ENCODE measurements around the gene KCNK15. TPM values are rescaled to one million over a fixed set of nuclear protein-coding genes. Genes with fewer than 3 reads are reported as not detected.
"Not testable (repeated sequence)": the region's sequence is repeated elsewhere in the genome, so short reads cannot be mapped to it uniquely, and the experiment has no call there.

The KCNK15 gene
- total RNA-seq, 1 donor from 2014 or later = 0.09 TPM

GRCh38 chr20:44758247-44759101 lies 12.8 kb downstream of the KCNK15 start:
- Mint-ChIP-seq H3K27ac (no peak overlapping the region), H3K27me3 (peaks cover 6% of the 10 kb centered on the region), H3K36me3 (ENCODE audit: low read depth) (no peaks in the 10 kb centered on the region), H3K4me3 (no peak overlapping the region), H3K9me3 (no peaks in the 10 kb centered on the region), H3K4me1 (no peaks in the 10 kb centered on the region)
- intact Hi-C loops (cut with micrococcal nuclease) = no loop called here
- ChIA-PET POLR2A (no interaction called here), CTCF (interaction anchor here (1.7 kb wide), 1 partner anchor 11 kb away, joined by 4 read pairs; no protein-coding TSS in a partner anchor)
- DNase-seq (no peak), ATAC-seq (ENCODE audit: low read depth) (no peak)
- no peak for TF ChIP-seq CTCF (IDR thresholded peaks at IDR 0.05)

- Mint-ChIP-seq H3K27ac (no peak overlapping the region), H3K4me1 (no peaks in the 10 kb centered on the region), H3K4me3 (no peak overlapping the region), H3K36me3 (ENCODE audit: low read depth) (no peaks in the 10 kb centered on the region), H3K27me3 (peaks cover 11% of the 10 kb centered on the region), H3K9me3 (no peaks in the 10 kb centered on the region)
- ChIA-PET POLR2A (no interaction called here), CTCF (no interaction called here)
- no peak for ATAC-seq (ENCODE audit: low read depth)
- DNase-seq = no peak
- intact Hi-C loops (cut with micrococcal nuclease) = no loop called here
- no peak for TF ChIP-seq CTCF (IDR thresholded peaks at IDR 0.05)
These were observed 13.9 kb downstream of the KCNK15 start for GRCh38 chr20:44759595-44759994.

GRCh38 chr20:44761423-44761822 lies 15.8 kb downstream of the KCNK15 start:
- Mint-ChIP-seq H3K4me1 (no peaks in the 10 kb centered on the region), H3K36me3 (ENCODE audit: low read depth) (no peaks in the 10 kb centered on the region), H3K27me3 (peaks cover 16% of the 10 kb centered on the region), H3K4me3 (no peak overlapping the region), H3K9me3 (no peaks in the 10 kb centered on the region), H3K27ac (no peak overlapping the region)
- ChIA-PET CTCF (no interaction called here), POLR2A (no interaction called here)
- no peak for DNase-seq
- TF ChIP-seq CTCF (IDR thresholded peaks at IDR 0.05) = no peak
- intact Hi-C loops (cut with micrococcal nuclease) = no loop called here
- no peak for ATAC-seq (ENCODE audit: low read depth)

GRCh38 chr20:44762466-44763140 lies 16.9 kb downstream of the KCNK15 start:
- no peaks in the 10 kb centered on the region for H3K9me3 Mint-ChIP-seq
- no peaks in the 10 kb centered on the region for H3K36me3 Mint-ChIP-seq (ENCODE audit: low read depth)
- H3K4me3 Mint-ChIP-seq = no peak overlapping the region
- DNase-seq (no peak), ATAC-seq (ENCODE audit: low read depth) (no peak)
- ChIA-PET POLR2A (no interaction called here), CTCF (no interaction called here)
- no peaks in the 10 kb centered on the region for H3K4me1 Mint-ChIP-seq
- no peak overlapping the region for H3K27ac Mint-ChIP-seq
- H3K27me3 Mint-ChIP-seq = peaks cover 16% of the 10 kb centered on the region
- intact Hi-C loops (cut with micrococcal nuclease) = no loop called here
- no peak for TF ChIP-seq CTCF (IDR thresholded peaks at IDR 0.05)

- POLR2A ChIA-PET, H3K27ac Mint-ChIP-seq, CTCF ChIA-PET: not testable (repeated sequence)
These were observed 18.1 kb downstream of the KCNK15 start for GRCh38 chr20:44763798-44764197.

More at GRCh38 chr20:44763798-44764197, 18.1 kb downstream of the KCNK15 start:
- ATAC-seq (ENCODE audit: low read depth); H3K4me1 Mint-ChIP-seq; DNase-seq; H3K36me3 Mint-ChIP-seq (ENCODE audit: low read depth); H3K9me3 Mint-ChIP-seq; H3K4me3 Mint-ChIP-seq; intact Hi-C loops (cut with micrococcal nuclease): not testable (repeated sequence)
- H3K27me3 Mint-ChIP-seq = peaks cover 15% of the 10 kb centered on the region
